Ovary (tissue), 9 donors: ENCODE data around the gene NPM1. TPM values are rescaled to one million over a fixed set of nuclear protein-coding genes. Genes with fewer than 3 reads are reported as not detected.
"Not testable (repeated sequence)": the region's sequence is repeated elsewhere in the genome, so short reads cannot be mapped to it uniquely, and the experiment has no call there.

Experiments used
- DNase-seq, 5 donors: peaks; one replicate each; pipeline ENCODE4 v3.0.0-alpha.2; 2019 to 2020
- H3K27ac ChIP-seq, 2 donors: fragments of 200-600 bp; one replicate each; pipeline versions ENCODE4 v1.5.1 to v1.8.0; 2019 to 2022
- H3K27me3 ChIP-seq: fragments of 200-600 bp; one replicate; pipeline ENCODE4 v1.8.0; 2022
- H3K36me3 ChIP-seq: fragments of 200-600 bp; sonication (generic); one replicate; pipeline ENCODE4 v1.5.1; 2019
- H3K4me1 ChIP-seq: one replicate; pipeline ENCODE4 v1.8.1; 2013; ENCODE audit warnings: mild to moderate bottlenecking, moderate library complexity; ENCODE audit not compliant: insufficient read depth
- H3K4me3 ChIP-seq: fragments of 200-600 bp; sonication (generic); one replicate; pipeline ENCODE4 v1.5.1; 2017
- H3K9me3 ChIP-seq, 2 donors: fragments of 200-600 bp in 1 of 2; sonication (generic) in 1 of 2; one replicate each; pipeline versions ENCODE4 v1.5.1 to v1.8.1; 2013 to 2019; ENCODE audit warnings: mild to moderate bottlenecking in 1 of 2, moderate library complexity in 1 of 2
- CTCF ChIP-seq, 3 donors: fragments of 450-650 bp in 2 of 3; fragments of 200-600 bp in 1 of 3; IDR thresholded peaks; one replicate each; pipeline versions ENCODE4 v1.5.1 to v1.8.0; 2016 to 2022; ENCODE audit warnings: antibody characterized with exemption in 3 of 3, mild to moderate bottlenecking in 1 of 3
- EP300 ChIP-seq: sonication (generic); formaldehyde crosslinking; IDR thresholded peaks from one replicate; pipeline ENCODE4 v1.6.1; 2017; ENCODE audit warnings: antibody characterized with exemption
- POLR2A ChIP-seq: fragments of 450-650 bp; IDR thresholded peaks from one replicate; pipeline ENCODE4 v1.6.1; 2017; ENCODE audit warnings: antibody characterized with exemption, mild to moderate bottlenecking, moderate library complexity
- WGBS, 3 donors: extraction: QIAGEN DNeasy Blood & Tissue Kit in 1 of 3; methylation state at CpG; one replicate each; pipeline versions ENCODE4 v1.1.5 to v1.1.7; 2013 to 2017; 5-methylcytosine and 5-hydroxymethylcytosine counted together
- intact Hi-C, 4 donors: fragments of 100-400 bp; cut with DNase I; formaldehyde crosslinking; loops; one replicate each; pipeline versions ENCODE4 v1.11.0 to v1.15.1; 2022 to 2023
- polyA plus RNA-seq, 2 donors: library from polyadenylated mRNA; stranded (reverse); fragments of 200-250 nt in 1 of 2; fragments of 350-450 nt in 1 of 2; fragmentation: Illumina TruSeq in 1 of 2; extraction: RNeasy Lipid Tissue Mini Kit (QIAGEN cat#74804) in 1 of 2; gene quantifications; one replicate each; pipeline ENCODE4 v1.2.3, GENCODE V29; 2013 to 2014
- total RNA-seq, 7 donors: library from RNA; depleted of rRNA in 2 of 7; stranded (reverse); fragments of >200 nt in 2 of 7; fragmentation: NEBNext Ultra II Directional in 3 of 7; extraction: Animal tissue kit (Norgen Biotek cat#: 25700) in 3 of 7; gene quantifications; one replicate each; pipeline versions ENCODE4 v1.1.0 to v1.2.4, GENCODE V29; 2016 to 2023
- donor health status: DM: no; HTN: no; CAD: no; lungs with moderate emphysema.
- donor health status: DM: no; HTN: no; CAD: no.
- donor health status: Bipolar disorder and iron deficiency.
- donor health status: DM: yes; HTN: yes; CAD: no.
- donor health status: DM: no; HTN: no; CAD: no.
- donor health status: DM: yes; HTN: yes; CAD: no.

Gene NPM1
- total and polyA plus RNA-seq, 9 donors, result 1,123 to 3,932 (median 1,741) TPM

- TF ChIP-seq POLR2A (no peak), CTCF (IDR thresholded peaks at IDR 0.05) (no peak), EP300 (no peak)
- DNase-seq, result no peak
- WGBS, 3 donors, result 57 to 67% (median 61%) methylated on average over 8 of the region's 8 CpGs
- intact Hi-C loops, result no loop called here
- Histone ChIP-seq H3K9me3 (no peaks in the 10 kb centered on the region), H3K27ac (no peak overlapping the region), H3K27me3 (no peaks in the 10 kb centered on the region), H3K4me1 (peaks cover 10% of the 10 kb centered on the region), H3K36me3 (no peaks in the 10 kb centered on the region), H3K4me3 (no peak overlapping the region)
These were observed 3.4 kb downstream of the NPM1 start for GRCh38 chr5:171390883-171391677.

GRCh38 chr5:171391996-171392577 is 4.4 kb downstream of the NPM1 start:
- Histone ChIP-seq H3K4me3 (no peak overlapping the region), H3K27ac (no peak overlapping the region), H3K9me3 (no peaks in the 10 kb centered on the region), H3K36me3 (no peaks in the 10 kb centered on the region), H3K27me3 (no peaks in the 10 kb centered on the region), H3K4me1 (peaks cover 10% of the 10 kb centered on the region)
- no peak for DNase-seq
- TF ChIP-seq POLR2A (no peak), EP300 (no peak), CTCF (IDR thresholded peaks at IDR 0.05) (no peak)
- intact Hi-C loops, result no loop called here
- 71 to 78% (median 74%) methylated on average over 14 of the region's 14 CpGs for WGBS, 3 donors

- Histone ChIP-seq H3K9me3 (no peaks in the 10 kb centered on the region), H3K27ac (no peak overlapping the region), H3K36me3 (no peaks in the 10 kb centered on the region), H3K4me3 (no peak overlapping the region), H3K27me3 (no peaks in the 10 kb centered on the region), H3K4me1 (peaks cover 10% of the 10 kb centered on the region)
- intact Hi-C loops, result no loop called here
- DNase-seq, result no peak
- WGBS, 3 donors, result 86 to 92% (median 91%) methylated on average over 4 of the region's 4 CpGs
- TF ChIP-seq CTCF (IDR thresholded peaks at IDR 0.05) (no peak), POLR2A (no peak), EP300 (no peak)
These were observed 5.0 kb downstream of the NPM1 start for GRCh38 chr5:171392585-171393159.

- Histone ChIP-seq H3K4me1 (peaks cover 10% of the 10 kb centered on the region), H3K9me3 (no peaks in the 10 kb centered on the region)
- 93 to 94% (median 93%) methylated on average over 7 of the region's 7 CpGs for WGBS, 3 donors
These were observed 7.4 kb downstream of the NPM1 start for GRCh38 chr5:171395042-171395441.

GRCh38 chr5:171396583-171396982 is 8.9 kb downstream of the NPM1 start:
- H3K4me1 ChIP-seq, intact Hi-C loops, H3K4me3 ChIP-seq, H3K9me3 ChIP-seq, H3K27ac ChIP-seq, H3K27me3 ChIP-seq, H3K36me3 ChIP-seq, DNase-seq: not testable (repeated sequence)
- 82 to 89% (median 89%) methylated on average over 11 of the region's 11 CpGs for WGBS, 3 donors

More at GRCh38 chr5:171395042-171395441, 7.4 kb downstream of the NPM1 start:
- TF ChIP-seq CTCF (IDR thresholded peaks at IDR 0.05), result no peak
- TF ChIP-seq EP300, result no peak
- Histone ChIP-seq H3K36me3 (no peaks in the 10 kb centered on the region), H3K27ac (no peak overlapping the region), H3K4me3 (no peak overlapping the region), H3K27me3 (no peaks in the 10 kb centered on the region)
- no peak for DNase-seq
- intact Hi-C loops, result no loop called here
